HG02588 (cell line): ENCODE measurements around the gene SKOR2.
A peak's percentile ranks its signal among the peaks of the same experiment; 100 is the strongest.
"Not testable (repeated sequence)": the region's sequence is repeated elsewhere in the genome, so short reads cannot be mapped to it uniquely, and the experiment has no call there.

Source experiments
- ATAC-seq: cut with Tn5 transposase; IDR thresholded peaks from one replicate; pipeline ENCODE4 v1.9.1; 2021; ENCODE audit warnings: mild to moderate bottlenecking, moderate library complexity; ENCODE audit not compliant: unreplicated experiment

SKOR2 gene

GRCh38 chr18:47204908-47205522, 46.4 kb downstream of the SKOR2 start:
- no peak for ATAC-seq

GRCh38 chr18:47203626-47204464, 47.6 kb downstream of the SKOR2 start:
- no peak for ATAC-seq

GRCh38 chr18:47195961-47196360, 55.5 kb downstream of the SKOR2 start:
- ATAC-seq: not testable (repeated sequence)

- no peak for ATAC-seq
Measured at GRCh38 chr18:47191961-47192360, 59.5 kb downstream of the SKOR2 start.

- no peak for ATAC-seq
Measured at GRCh38 chr18:47187721-47188120, 63.7 kb downstream of the SKOR2 start.

GRCh38 chr18:47184419-47185050, 66.9 kb downstream of the SKOR2 start:
- no peak for ATAC-seq

- ATAC-seq: not testable (repeated sequence)
Measured at GRCh38 chr18:47182156-47182555, 69.3 kb downstream of the SKOR2 start.

- no peak for ATAC-seq
Measured at GRCh38 chr18:47180765-47181164, 70.7 kb downstream of the SKOR2 start.

GRCh38 chr18:47179520-47179919, 71.9 kb downstream of the SKOR2 start:
- no peak for ATAC-seq

- peak; percentile 91 for ATAC-seq
Measured at GRCh38 chr18:47175898-47176575, 75.4 kb downstream of the SKOR2 start, which contains the start of gene IER3IP1. Gene IER3IP1 (minus strand): TSS chr18:47176364. CDS start chr18:47176277, 87 bp downstream.

GRCh38 chr18:47175283-47175897, 76.1 kb downstream of the SKOR2 start:
- no peak for ATAC-seq

- ATAC-seq: no peak
Measured at GRCh38 chr18:47174545-47175116, 76.8 kb downstream of the SKOR2 start.

GRCh38 chr18:47172476-47172875, 79.0 kb downstream of the SKOR2 start:
- ATAC-seq: no peak

GRCh38 chr18:47168913-47169312, 82.5 kb downstream of the SKOR2 start:
- ATAC-seq: no peak

GRCh38 chr18:47168509-47168908, 83.0 kb downstream of the SKOR2 start:
- ATAC-seq: no peak

GRCh38 chr18:47166294-47166693, 85.2 kb downstream of the SKOR2 start:
- ATAC-seq: no peak

- peak; percentile 82 for ATAC-seq
Measured at GRCh38 chr18:47163241-47163640, 88.2 kb downstream of the SKOR2 start.

- ATAC-seq: no peak
Measured at GRCh38 chr18:47160256-47160655, 91.2 kb downstream of the SKOR2 start.

- ATAC-seq: not testable (repeated sequence)
Measured at GRCh38 chr18:47158404-47158803, 93.1 kb downstream of the SKOR2 start.
